ENCODE results near the gene TIMM10B.

- no peak for TF ChIP-seq CTCF (IDR thresholded peaks at IDR 0.05; ENCODE audit: low read depth, low read length, missing input control)
- no peak for TF ChIP-seq TAF1 (conservative IDR thresholded peaks at IDR 0.05)
- no peak for TF ChIP-seq REST (IDR thresholded peaks at IDR 0.05)
Measured at GRCh38 chr11:6529266-6529665, 48.0 kb downstream of the TIMM10B start.

All from liver (tissue), 3 donors.